ENCODE results near the gene FAM184A. TPM values are rescaled to one million over a fixed set of nuclear protein-coding genes. Genes with fewer than 3 reads are reported as not detected.

The FAM184A gene
- polyA plus RNA-seq, 1 experiment: not detected

DNA sequence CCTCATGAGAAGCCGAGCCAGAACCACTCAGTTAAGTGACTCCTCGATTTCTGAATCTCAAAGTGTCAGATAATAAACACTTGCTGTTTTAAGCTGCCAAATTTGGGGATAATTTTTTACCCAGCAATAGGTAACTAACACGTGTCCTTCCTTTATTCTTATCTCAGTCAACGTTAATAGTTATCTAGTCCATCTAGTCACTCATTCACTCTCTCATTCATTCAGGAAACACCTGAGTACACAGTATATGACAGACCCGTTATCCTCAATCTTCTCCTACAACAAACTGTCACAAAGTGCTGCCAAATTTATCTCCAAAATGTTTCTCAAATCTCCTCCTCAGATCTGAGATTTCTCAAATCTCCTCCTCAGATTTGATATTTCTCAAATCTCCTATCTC lies 13.1 kb downstream of the FAM184A start:
- DNase-seq (ENCODE audit: low read depth): no peak
- H3K36me3 ChIP-seq (ENCODE audit: control insufficient read depth, insufficient read depth, low read length): no peaks in the 10 kb centered on the region
- ChIA-PET POLR2A (no interaction called here), CTCF (interaction anchor here (0.6 kb wide), 1 partner anchor 8 kb away, joined by 3 read pairs; no protein-coding TSS in a partner anchor)
- no peak overlapping the region for H3K4me3 ChIP-seq (ENCODE audit: low read depth, low read length)
- TF ChIP-seq, protein P1, sequence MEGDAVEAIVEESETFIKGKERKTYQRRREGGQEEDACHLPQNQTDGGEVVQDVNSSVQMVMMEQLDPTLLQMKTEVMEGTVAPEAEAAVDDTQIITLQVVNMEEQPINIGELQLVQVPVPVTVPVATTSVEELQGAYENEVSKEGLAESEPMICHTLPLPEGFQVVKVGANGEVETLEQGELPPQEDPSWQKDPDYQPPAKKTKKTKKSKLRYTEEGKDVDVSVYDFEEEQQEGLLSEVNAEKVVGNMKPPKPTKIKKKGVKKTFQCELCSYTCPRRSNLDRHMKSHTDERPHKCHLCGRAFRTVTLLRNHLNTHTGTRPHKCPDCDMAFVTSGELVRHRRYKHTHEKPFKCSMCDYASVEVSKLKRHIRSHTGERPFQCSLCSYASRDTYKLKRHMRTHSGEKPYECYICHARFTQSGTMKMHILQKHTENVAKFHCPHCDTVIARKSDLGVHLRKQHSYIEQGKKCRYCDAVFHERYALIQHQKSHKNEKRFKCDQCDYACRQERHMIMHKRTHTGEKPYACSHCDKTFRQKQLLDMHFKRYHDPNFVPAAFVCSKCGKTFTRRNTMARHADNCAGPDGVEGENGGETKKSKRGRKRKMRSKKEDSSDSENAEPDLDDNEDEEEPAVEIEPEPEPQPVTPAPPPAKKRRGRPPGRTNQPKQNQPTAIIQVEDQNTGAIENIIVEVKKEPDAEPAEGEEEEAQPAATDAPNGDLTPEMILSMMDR (IDR thresholded peaks at IDR 0.05; ENCODE audit: insufficient read depth, low read depth, low read length): no peak
- no peaks in the 10 kb centered on the region for H3K27me3 ChIP-seq (ENCODE audit: control insufficient read depth, insufficient read depth, low read length)

DNA sequence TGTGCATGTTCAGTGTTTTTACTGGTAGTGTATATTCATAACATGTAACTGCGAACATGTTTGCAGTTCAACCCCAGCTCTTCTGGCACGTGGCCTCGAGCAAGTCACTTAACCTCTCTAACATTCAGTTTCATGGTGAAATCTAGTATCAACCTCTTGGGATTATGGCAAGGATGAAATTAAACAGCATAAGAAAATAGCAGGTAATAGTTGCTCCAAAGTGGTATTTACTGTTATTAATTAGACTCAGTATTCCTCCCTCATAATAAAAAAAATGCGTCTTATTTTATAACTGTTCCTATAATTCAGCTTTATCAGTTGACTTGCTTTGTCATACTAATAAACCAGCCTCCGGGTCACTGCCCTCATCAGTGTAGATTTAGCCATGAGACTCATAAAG lies 15.0 kb downstream of the FAM184A start:
- POLR2A ChIA-PET: no interaction called here
- Histone ChIP-seq H3K4me3 (ENCODE audit: low read depth, low read length) (no peak overlapping the region), H3K36me3 (ENCODE audit: control insufficient read depth, insufficient read depth, low read length) (no peaks in the 10 kb centered on the region), H3K27me3 (ENCODE audit: control insufficient read depth, insufficient read depth, low read length) (no peaks in the 10 kb centered on the region)
- DNase-seq (ENCODE audit: low read depth): no peak
- CTCF ChIA-PET: no interaction called here
- TF ChIP-seq, protein P1 (IDR thresholded peaks at IDR 0.05; ENCODE audit: insufficient read depth, low read depth, low read length): no peak

DNA sequence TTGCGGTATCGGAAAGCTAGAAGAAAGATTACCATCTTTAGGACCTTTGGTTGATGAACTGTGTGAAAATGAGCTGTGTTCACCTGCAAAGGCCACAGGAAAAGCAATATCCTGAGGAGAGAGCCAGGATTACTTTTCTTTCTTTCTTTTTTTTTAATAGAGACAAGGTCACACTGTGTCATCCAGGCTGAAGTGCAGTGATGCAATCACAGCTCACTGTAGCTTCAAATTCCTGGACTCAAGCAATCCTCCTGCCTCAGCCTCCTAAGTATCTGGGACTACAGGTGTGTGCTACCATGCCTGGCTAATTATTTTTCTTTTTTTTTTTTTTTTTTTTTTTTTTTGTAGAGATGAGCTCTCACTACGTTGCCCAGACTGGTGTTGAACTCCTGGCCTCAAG lies 17.2 kb downstream of the FAM184A start:
- H3K4me3 ChIP-seq (ENCODE audit: low read depth, low read length): no peak overlapping the region
- H3K36me3 ChIP-seq (ENCODE audit: control insufficient read depth, insufficient read depth, low read length): no peaks in the 10 kb centered on the region
- TF ChIP-seq, protein P1 (IDR thresholded peaks at IDR 0.05; ENCODE audit: insufficient read depth, low read depth, low read length): no peak
- POLR2A ChIA-PET: no interaction called here
- H3K27me3 ChIP-seq (ENCODE audit: control insufficient read depth, insufficient read depth, low read length): no peaks in the 10 kb centered on the region
- CTCF ChIA-PET: no interaction called here
- DNase-seq (ENCODE audit: low read depth): no peak

DNA sequence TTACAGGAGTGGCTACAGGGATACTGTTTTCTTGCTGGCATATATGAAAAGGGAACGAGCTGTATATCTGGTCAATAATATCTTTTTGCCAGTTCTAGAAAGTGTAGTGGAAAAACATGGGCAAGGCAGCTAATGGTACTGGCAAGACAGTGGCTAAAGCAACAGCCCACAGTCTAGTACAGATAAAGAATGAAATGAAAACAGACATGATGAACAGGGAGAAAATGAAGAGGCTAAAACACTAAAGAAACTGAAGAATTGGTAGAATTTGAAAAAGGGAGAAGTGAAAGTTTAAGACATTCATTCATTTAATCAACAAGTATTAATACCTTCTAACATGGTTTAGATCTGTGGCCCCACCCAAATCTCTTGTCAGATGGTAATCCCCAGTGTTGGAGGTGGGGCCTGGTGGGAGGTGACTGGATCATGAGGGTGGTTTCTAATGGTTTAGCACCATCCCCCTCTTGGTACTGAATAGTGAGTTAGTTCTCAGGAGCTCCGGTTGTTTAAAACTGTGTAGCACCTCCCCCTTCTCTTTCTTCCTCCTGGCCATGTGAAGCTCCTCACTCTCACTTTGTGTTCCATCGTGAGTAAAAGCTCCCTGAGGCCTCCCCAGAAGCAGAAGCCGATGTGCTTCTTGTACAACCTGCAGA lies 18.1 kb downstream of the FAM184A start:
- TF ChIP-seq, protein P1 (IDR thresholded peaks at IDR 0.05; ENCODE audit: insufficient read depth, low read depth, low read length): no peak
- Histone ChIP-seq H3K27me3 (ENCODE audit: control insufficient read depth, insufficient read depth, low read length) (no peaks in the 10 kb centered on the region), H3K4me3 (ENCODE audit: low read depth, low read length) (no peak overlapping the region), H3K36me3 (ENCODE audit: control insufficient read depth, insufficient read depth, low read length) (no peaks in the 10 kb centered on the region)
- CTCF ChIA-PET: no interaction called here
- no peak for DNase-seq (ENCODE audit: low read depth)
- POLR2A ChIA-PET: no interaction called here

DNA sequence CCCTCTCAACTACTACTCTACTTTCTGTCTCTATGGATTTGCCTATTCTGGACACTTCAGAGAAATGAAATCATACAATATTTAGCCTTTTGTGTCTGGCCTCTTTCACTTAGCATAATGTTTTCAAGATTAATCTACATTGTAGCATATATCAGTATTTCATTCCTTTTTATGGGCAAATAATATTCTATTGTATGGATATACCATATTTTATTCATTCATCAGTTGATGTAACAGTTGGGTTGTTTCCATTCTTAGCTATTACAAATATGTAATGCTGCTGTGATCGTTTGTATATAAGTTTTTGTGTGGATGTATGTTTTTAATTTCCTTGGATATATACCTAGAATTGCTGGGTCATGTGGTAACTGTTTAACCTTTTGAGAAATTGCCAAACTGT lies 23.4 kb downstream of the FAM184A start:
- TF ChIP-seq, protein P1 (IDR thresholded peaks at IDR 0.05; ENCODE audit: insufficient read depth, low read depth, low read length): no peak
- ChIA-PET CTCF (no interaction called here), POLR2A (no interaction called here)
- no peaks in the 10 kb centered on the region for H3K27me3 ChIP-seq (ENCODE audit: control insufficient read depth, insufficient read depth, low read length)
- no peaks in the 10 kb centered on the region for H3K36me3 ChIP-seq (ENCODE audit: control insufficient read depth, insufficient read depth, low read length)
- no peak for DNase-seq (ENCODE audit: low read depth)
- no peak overlapping the region for H3K4me3 ChIP-seq (ENCODE audit: low read depth, low read length)
